Vagina (tissue), 2 donors: ENCODE data around the gene CALM3.

ENCODE experiments used
- POLR2AphosphoS5 ChIP-seq, 2 donors: sonication (generic); formaldehyde crosslinking; IDR thresholded peaks; one replicate each; pipeline ENCODE4 v1.9.0; 2017; ENCODE audit warnings: antibody characterized with exemption in 2 of 2, mild to moderate bottlenecking in 2 of 2, low read depth in 1 of 2; ENCODE audit not compliant: insufficient read depth in 1 of 2
- TF ChIP-seq, protein P1 (sequence below), 3 experiments: fragments of 450-650 bp in 2 of 3; fragments of 200-600 bp in 1 of 3; sonication (generic) in 1 of 3; IDR thresholded peaks; one replicate each; pipeline ENCODE4 v1.5.1; 2017 to 2019; ENCODE audit warnings: antibody characterized with exemption in 3 of 3, mild to moderate bottlenecking in 2 of 3, moderate library complexity in 2 of 3

DNA sequence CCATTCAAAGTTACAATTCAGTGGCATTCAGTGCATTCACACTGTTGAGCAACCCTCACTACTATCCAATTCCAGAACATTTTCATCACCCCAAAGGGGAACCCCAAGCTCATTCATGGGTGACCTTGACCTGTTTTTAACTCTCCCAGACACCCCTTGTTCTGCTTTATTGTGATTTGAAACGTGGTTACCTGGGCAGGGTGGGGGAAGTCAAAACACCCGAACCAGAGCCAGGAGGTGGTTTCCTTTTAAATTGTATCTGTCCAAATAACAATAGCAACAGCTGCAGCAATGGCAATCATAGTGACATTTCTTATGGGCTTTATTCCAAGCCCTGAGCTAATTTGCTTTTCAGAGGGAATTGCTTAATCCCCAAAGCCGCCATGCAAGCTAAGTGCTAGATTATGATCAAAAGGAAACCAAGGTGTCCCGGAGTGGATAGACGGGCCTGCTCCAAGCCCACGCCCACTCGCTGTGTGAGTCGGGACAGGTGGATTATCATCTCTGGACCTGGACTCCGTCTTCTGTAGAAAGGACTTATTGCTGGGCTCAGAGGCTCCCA, 17.6 kb downstream of the CALM3 start:
- TF ChIP-seq, protein P1, sequence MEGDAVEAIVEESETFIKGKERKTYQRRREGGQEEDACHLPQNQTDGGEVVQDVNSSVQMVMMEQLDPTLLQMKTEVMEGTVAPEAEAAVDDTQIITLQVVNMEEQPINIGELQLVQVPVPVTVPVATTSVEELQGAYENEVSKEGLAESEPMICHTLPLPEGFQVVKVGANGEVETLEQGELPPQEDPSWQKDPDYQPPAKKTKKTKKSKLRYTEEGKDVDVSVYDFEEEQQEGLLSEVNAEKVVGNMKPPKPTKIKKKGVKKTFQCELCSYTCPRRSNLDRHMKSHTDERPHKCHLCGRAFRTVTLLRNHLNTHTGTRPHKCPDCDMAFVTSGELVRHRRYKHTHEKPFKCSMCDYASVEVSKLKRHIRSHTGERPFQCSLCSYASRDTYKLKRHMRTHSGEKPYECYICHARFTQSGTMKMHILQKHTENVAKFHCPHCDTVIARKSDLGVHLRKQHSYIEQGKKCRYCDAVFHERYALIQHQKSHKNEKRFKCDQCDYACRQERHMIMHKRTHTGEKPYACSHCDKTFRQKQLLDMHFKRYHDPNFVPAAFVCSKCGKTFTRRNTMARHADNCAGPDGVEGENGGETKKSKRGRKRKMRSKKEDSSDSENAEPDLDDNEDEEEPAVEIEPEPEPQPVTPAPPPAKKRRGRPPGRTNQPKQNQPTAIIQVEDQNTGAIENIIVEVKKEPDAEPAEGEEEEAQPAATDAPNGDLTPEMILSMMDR (IDR thresholded peaks at IDR 0.05), result no peak
- TF ChIP-seq POLR2AphosphoS5 (IDR thresholded peaks at IDR 0.05; ENCODE audit: insufficient read depth in 1 of 2, low read depth in 1 of 2), result no peak
